ENCODE results near the gene C1orf21.
A peak's percentile ranks its signal among the peaks of the same experiment; 100 is the strongest.
"Not testable (repeated sequence)": the region's sequence is repeated elsewhere in the genome, so short reads cannot be mapped to it uniquely, and the experiment has no call there.

C1orf21 gene

GRCh38 chr1:184386312-184387068 lies at the start of gene C1orf21:
Gene C1orf21, plus strand, starts transcription at chr1:184387029. Its CDS starts 90,481 bp downstream, at chr1:184477510.
- peak; percentile 69 for DNase-seq

- not testable (repeated sequence) for DNase-seq
Observed at GRCh38 chr1:184337865-184338264, 49.0 kb upstream of the C1orf21 start.

- no peak for DNase-seq
Observed at GRCh38 chr1:184340984-184341383, 45.8 kb upstream of the C1orf21 start.

- no peak for DNase-seq
Observed at GRCh38 chr1:184350573-184350972, 36.3 kb upstream of the C1orf21 start.

- DNase-seq, result no peak
Observed at GRCh38 chr1:184351416-184351975, 35.3 kb upstream of the C1orf21 start.

- no peak for DNase-seq
Observed at GRCh38 chr1:184352776-184353175, 34.1 kb upstream of the C1orf21 start.

- no peak for DNase-seq
Observed at GRCh38 chr1:184354719-184355118, 32.1 kb upstream of the C1orf21 start.

- DNase-seq, result no peak
Observed at GRCh38 chr1:184356891-184357290, 29.9 kb upstream of the C1orf21 start.

- no peak for DNase-seq
Observed at GRCh38 chr1:184358256-184358655, 28.6 kb upstream of the C1orf21 start.

- DNase-seq, result no peak
Observed at GRCh38 chr1:184359909-184360308, 26.9 kb upstream of the C1orf21 start.

- DNase-seq, result no peak
Observed at GRCh38 chr1:184362876-184363275, 24.0 kb upstream of the C1orf21 start.

GRCh38 chr1:184365699-184366098 lies 21.1 kb upstream of the C1orf21 start:
- DNase-seq, result no peak

- no peak for DNase-seq
Observed at GRCh38 chr1:184366997-184367396, 19.8 kb upstream of the C1orf21 start.

GRCh38 chr1:184367427-184368038 lies 19.3 kb upstream of the C1orf21 start:
- DNase-seq, result no peak

GRCh38 chr1:184368354-184368753 lies 18.5 kb upstream of the C1orf21 start:
- no peak for DNase-seq

GRCh38 chr1:184370850-184371249 lies 16.0 kb upstream of the C1orf21 start:
- DNase-seq, result no peak

- DNase-seq, result no peak
Observed at GRCh38 chr1:184373155-184373554, 13.7 kb upstream of the C1orf21 start.

- no peak for DNase-seq
Observed at GRCh38 chr1:184376369-184376768, 10.5 kb upstream of the C1orf21 start.

- no peak for DNase-seq
Observed at GRCh38 chr1:184379111-184379752, 7.6 kb upstream of the C1orf21 start.

GRCh38 chr1:184380468-184380867 lies 6.4 kb upstream of the C1orf21 start:
- DNase-seq, result no peak

- DNase-seq, result no peak
Observed at GRCh38 chr1:184383772-184384323, 3.0 kb upstream of the C1orf21 start.

- no peak for DNase-seq
Observed at GRCh38 chr1:184385865-184386311, 941 bp upstream of the C1orf21 start.

- DNase-seq, result no peak
Observed at GRCh38 chr1:184387069-184387475, 243 bp downstream of the C1orf21 start.

Data from CD4-positive, alpha-beta T cell treated with Interferon gamma for 1 hour (primary cell).